Lung (tissue), 12 donors: ENCODE data around the gene COL8A1. TPM values are rescaled to one million over a fixed set of nuclear protein-coding genes. Genes with fewer than 3 reads are reported as not detected.

Source experiments
- ATAC-seq: fragments of 200-7000 bp; cut with Tn5 transposase; one replicate; pipeline ENCODE4 v1.9.1; 2020; ENCODE audit warnings: moderate number of reproducible peaks; ENCODE audit not compliant: insufficient read depth, low FRiP score
- DNase-seq, 3 donors: peaks; one replicate each; pipeline ENCODE4 v3.0.0-alpha.2; 2013 to 2017
- H3K27ac ChIP-seq, 2 donors: one replicate each; pipeline ENCODE4 v1.5.1; 2013; ENCODE audit warnings: mild to moderate bottlenecking in 2 of 2, moderate library complexity in 2 of 2, control low read depth in 1 of 2, inconsistent platforms in 1 of 2, low read depth in 1 of 2, low read length in 1 of 2
- H3K27me3 ChIP-seq, 3 donors: one replicate each; pipeline ENCODE4 v1.5.1; 2013; ENCODE audit warnings: low read length in 2 of 3; ENCODE audit not compliant: control insufficient read depth in 3 of 3, insufficient read depth in 3 of 3
- H3K36me3 ChIP-seq, 4 donors: one replicate each; pipeline ENCODE4 v1.5.1; 2013; ENCODE audit warnings: low read length in 4 of 4, mild to moderate bottlenecking in 1 of 4, moderate library complexity in 1 of 4; ENCODE audit not compliant: control insufficient read depth in 4 of 4, insufficient read depth in 4 of 4
- H3K4me1 ChIP-seq, 5 donors: one replicate each; pipeline ENCODE4 v1.5.1; 2013; ENCODE audit warnings: low read length in 5 of 5, mild to moderate bottlenecking in 2 of 5, moderate library complexity in 1 of 5; ENCODE audit not compliant: control insufficient read depth in 5 of 5, insufficient read depth in 5 of 5
- H3K4me3 ChIP-seq: one replicate; pipeline ENCODE4 v1.5.1; 2013; ENCODE audit warnings: mild to moderate bottlenecking, control low read depth, moderate library complexity
- H3K9ac ChIP-seq, 2 donors: one replicate each; pipeline ENCODE4 v1.5.1; 2013; ENCODE audit warnings: low read length in 2 of 2, control low read depth in 1 of 2; ENCODE audit not compliant: insufficient read depth in 1 of 2
- H3K9me3 ChIP-seq, 4 donors: one replicate each; pipeline ENCODE4 v1.5.1; 2013; ENCODE audit warnings: low read length in 3 of 4, mild to moderate bottlenecking in 1 of 4, moderate library complexity in 1 of 4; ENCODE audit not compliant: control insufficient read depth in 4 of 4, insufficient read depth in 3 of 4
- WGBS, 2 donors: extraction: QIAGEN DNeasy Blood & Tissue Kit; methylation state at CpG; one replicate each; pipeline ENCODE4 v1.1.7; 2013; 5-methylcytosine and 5-hydroxymethylcytosine counted together
- polyA plus RNA-seq, 2 donors: library from polyadenylated mRNA; stranded (reverse); fragments of 200-250 nt; gene quantifications; one replicate each; pipeline ENCODE4 v1.2.1, GENCODE V29; 2013
- total RNA-seq, 2 donors: library from RNA; depleted of rRNA in 1 of 2; stranded (reverse); fragments of >200 nt in 1 of 2; gene quantifications; one replicate each; pipeline ENCODE4 v1.2.1, GENCODE V29; 2014 to 2021
- TF ChIP-seq, protein P1 (sequence below): IDR thresholded peaks from 2 replicates; pipeline ENCODE4 v1.5.1; 2012; ENCODE audit warnings: mild to moderate bottlenecking; ENCODE audit errors: control extremely low read depth, extremely low read depth
- donor health status: control.
- donor health status: control.
- donor health status: Bipolar disorder and iron deficiency.
- donor health status: healthy.
- donor health status: DM: yes; HTN: yes; CAD: no.

Gene COL8A1
- total and polyA plus RNA-seq, 4 donors: 19.5 to 84.6 (median 57.1) TPM

DNA sequence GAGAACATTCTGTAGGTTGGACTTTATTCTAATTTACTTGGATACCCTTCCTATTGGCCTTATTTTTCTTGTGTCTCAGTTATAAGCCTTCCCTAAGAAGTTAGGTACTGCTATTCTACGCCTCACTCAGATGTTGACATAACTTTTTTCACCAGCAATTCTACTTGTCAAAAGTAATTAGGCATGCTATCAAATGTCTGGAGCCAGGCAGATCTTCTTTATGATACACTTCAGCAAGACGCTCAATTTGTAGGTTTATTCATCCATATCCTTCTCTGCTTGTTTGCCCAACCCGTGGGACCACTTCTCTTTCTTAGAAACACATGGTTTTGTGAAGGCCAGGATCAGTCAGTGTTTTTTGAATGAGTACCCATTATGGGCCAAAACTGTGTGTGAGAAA lies 36.2 kb upstream of the COL8A1 start:
- H3K27me3 ChIP-seq: no peaks in the 10 kb centered on the region
- 76 to 81% methylated on average over 3 of the region's 3 CpGs for WGBS, 2 donors

DNA sequence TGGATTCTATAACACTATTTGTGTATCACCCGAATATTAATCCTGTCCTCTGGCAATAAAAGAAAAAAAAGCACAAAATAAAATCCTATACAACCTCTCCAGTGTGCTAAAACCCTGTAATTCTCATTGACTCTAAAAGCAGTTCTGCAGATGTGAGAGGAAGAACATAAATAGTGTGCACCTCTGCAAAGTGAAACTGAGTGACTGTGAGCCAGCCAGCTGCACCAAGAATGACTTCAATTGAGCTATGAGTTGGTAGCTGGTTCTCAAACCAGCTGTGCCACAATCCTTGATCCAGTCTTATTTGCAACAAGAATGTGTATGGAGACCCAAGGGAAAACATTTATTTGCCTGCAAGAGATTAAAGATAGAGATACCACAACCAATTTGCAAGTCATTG lies 31.2 kb upstream of the COL8A1 start:
- no peaks in the 10 kb centered on the region for H3K4me1 ChIP-seq
- ATAC-seq (no peak), DNase-seq (no peak)
- 79 to 80% methylated on average over 1 of the region's 1 CpG for WGBS, 2 donors
- H3K4me3 ChIP-seq: no peak overlapping the region
- H3K27ac ChIP-seq: no peak overlapping the region
- H3K9me3 ChIP-seq: peaks cover 0 to 3% (median 0%) of the 10 kb centered on the region in 4 donors
- no peaks in the 10 kb centered on the region for H3K27me3 ChIP-seq
- H3K9ac ChIP-seq: no peak overlapping the region
- no peaks in the 10 kb centered on the region for H3K36me3 ChIP-seq
- TF ChIP-seq, protein P1, sequence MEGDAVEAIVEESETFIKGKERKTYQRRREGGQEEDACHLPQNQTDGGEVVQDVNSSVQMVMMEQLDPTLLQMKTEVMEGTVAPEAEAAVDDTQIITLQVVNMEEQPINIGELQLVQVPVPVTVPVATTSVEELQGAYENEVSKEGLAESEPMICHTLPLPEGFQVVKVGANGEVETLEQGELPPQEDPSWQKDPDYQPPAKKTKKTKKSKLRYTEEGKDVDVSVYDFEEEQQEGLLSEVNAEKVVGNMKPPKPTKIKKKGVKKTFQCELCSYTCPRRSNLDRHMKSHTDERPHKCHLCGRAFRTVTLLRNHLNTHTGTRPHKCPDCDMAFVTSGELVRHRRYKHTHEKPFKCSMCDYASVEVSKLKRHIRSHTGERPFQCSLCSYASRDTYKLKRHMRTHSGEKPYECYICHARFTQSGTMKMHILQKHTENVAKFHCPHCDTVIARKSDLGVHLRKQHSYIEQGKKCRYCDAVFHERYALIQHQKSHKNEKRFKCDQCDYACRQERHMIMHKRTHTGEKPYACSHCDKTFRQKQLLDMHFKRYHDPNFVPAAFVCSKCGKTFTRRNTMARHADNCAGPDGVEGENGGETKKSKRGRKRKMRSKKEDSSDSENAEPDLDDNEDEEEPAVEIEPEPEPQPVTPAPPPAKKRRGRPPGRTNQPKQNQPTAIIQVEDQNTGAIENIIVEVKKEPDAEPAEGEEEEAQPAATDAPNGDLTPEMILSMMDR: no peak

More for the DNA sequence above, 36.2 kb upstream of the COL8A1 start:
- Histone ChIP-seq H3K27ac (no peak overlapping the region), H3K9ac (no peak overlapping the region), H3K36me3 (no peaks in the 10 kb centered on the region), H3K9me3 (no peaks in the 10 kb centered on the region), H3K4me3 (no peak overlapping the region), H3K4me1 (no peaks in the 10 kb centered on the region)
- DNase-seq (no peak), ATAC-seq (no peak)
- TF ChIP-seq, protein P1: no peak

GRCh38 chr3:99614768-99615167 lies 23.6 kb upstream of the COL8A1 start:
- Histone ChIP-seq H3K4me3 (no peak overlapping the region), H3K36me3 (no peaks in the 10 kb centered on the region), H3K4me1 (no peaks in the 10 kb centered on the region), H3K27me3 (no peaks in the 10 kb centered on the region), H3K9ac (no peak overlapping the region), H3K9me3 (no peaks in the 10 kb centered on the region), H3K27ac (no peak overlapping the region)
- 89 to 96% methylated on average over 1 of the region's 1 CpG for WGBS, 2 donors
- TF ChIP-seq, protein P1: no peak
- no peak for ATAC-seq
- no peak for DNase-seq

DNA sequence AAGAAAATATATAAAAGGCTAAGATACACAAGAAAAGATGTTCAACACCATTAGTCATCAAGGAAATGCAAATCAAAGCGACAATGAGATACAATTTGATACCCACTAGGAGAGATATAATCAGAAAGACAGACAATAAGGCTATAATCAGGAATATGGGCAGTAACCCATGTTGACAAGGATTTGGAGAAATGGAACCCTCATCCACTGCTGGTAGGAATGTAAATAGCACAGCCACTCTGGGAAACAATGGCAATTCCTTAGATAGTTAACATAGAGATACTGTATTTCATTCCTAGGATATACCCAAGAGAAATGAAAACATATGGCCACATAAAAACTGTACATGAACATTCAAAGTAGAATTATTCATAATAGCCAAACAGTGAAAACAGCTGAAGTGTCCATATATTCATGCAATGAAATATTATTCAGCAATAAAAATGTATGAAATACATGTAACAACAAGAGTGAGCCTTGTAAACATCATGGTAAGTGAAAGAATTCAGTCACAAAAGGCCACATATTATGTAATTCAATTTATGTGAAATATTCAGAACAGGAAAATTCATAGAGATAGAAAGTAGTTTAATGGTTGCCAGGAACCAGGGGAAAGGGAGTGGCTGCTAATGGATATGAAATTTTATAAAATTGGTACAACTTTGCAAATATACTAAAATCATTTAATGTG lies 18.2 kb upstream of the COL8A1 start:
- no peaks in the 10 kb centered on the region for H3K36me3 ChIP-seq
- no peak for ATAC-seq
- H3K27me3 ChIP-seq: no peaks in the 10 kb centered on the region
- TF ChIP-seq, protein P1: no peak
- H3K9me3 ChIP-seq: no peaks in the 10 kb centered on the region
- 95 to 97% methylated on average over 1 of the region's 1 CpG for WGBS, 2 donors
- peaks cover 0 to under 1% (median 0%) of the 10 kb centered on the region in 5 donors for H3K4me1 ChIP-seq
- no peak for DNase-seq
- no peak overlapping the region for H3K27ac ChIP-seq
- H3K9ac ChIP-seq: no peak overlapping the region
- no peak overlapping the region for H3K4me3 ChIP-seq
